MM.1S (cell line): ENCODE results near the gene KIAA0513.

Experiments used
- CTCF ChIP-seq: fragments of 300-600 bp; sonication (generic); IDR thresholded peaks from 2 replicates; pipeline ENCODE4 v1.5.1; 2016; ENCODE audit warnings: antibody characterized with exemption, low read length, mixed read lengths
- EZH2 ChIP-seq: fragments of 300-600 bp; sonication (generic); optimal IDR thresholded peaks from 2 replicates; pipeline ENCODE3; 2017; ENCODE audit warnings: low read depth, mild to moderate bottlenecking, antibody characterized with exemption, low read length, mixed read lengths

GRCh38 chr16:85138825-85139627 lies 111.4 kb downstream of the KIAA0513 start:
- TF ChIP-seq CTCF, result no peak
- TF ChIP-seq EZH2, result no peak
